AG10803 (cell line): ENCODE data around the gene PITPNC1.
A peak's percentile ranks its signal among the peaks of the same experiment; 100 is the strongest.
"Not testable (repeated sequence)": the region's sequence is repeated elsewhere in the genome, so short reads cannot be mapped to it uniquely, and the experiment has no call there.

Experiments used
- DNase-seq: peaks from one replicate; pipeline ENCODE4 v3.0.0; 2010; ENCODE audit warnings: low read depth
- H3K4me3 ChIP-seq: 2 replicates; pipeline ENCODE4 v1.5.1; 2011; ENCODE audit warnings: mild to moderate bottlenecking, low read length, control low read depth
- CTCF ChIP-seq: conservative IDR thresholded peaks from 2 replicates; pipeline ENCODE4 v1.5.1; 2011; ENCODE audit warnings: mild to moderate bottlenecking, low read length, control low read depth, inconsistent platforms

PITPNC1 gene

DNA sequence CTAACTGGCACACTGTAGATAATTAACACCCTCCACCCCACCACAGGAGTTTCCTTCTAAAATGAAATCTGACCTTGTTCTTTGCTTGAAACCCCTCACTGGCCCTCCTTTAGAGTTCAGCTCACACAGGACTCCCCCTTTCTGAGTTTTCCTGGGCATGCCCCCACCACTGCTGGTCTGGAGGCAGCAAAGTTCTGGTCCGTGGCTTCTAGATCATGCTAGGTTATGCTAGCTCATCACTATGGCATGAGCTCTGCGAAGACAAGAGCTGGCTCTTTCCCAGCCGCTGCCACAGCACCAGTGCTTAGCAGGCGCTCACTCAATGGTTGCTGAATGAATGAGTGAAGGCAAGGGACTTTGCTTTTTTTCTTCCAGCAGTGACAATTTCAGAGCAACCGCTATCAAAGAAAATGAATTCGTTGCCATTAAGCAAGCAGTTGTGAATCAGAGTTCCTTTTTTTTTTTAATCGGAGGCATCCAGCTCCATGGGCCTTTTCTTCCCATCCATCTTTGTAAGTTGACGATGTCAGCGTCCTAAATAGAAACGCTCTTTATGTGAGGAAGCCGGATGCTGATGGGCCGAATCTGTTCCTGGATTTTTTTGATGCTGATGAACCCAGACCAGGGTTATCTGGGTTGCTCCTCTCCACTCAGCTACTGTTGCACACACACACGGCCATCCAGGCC lies 259.9 kb downstream of the PITPNC1 start:
- H3K4me3 ChIP-seq, result no peak overlapping the region
- TF ChIP-seq CTCF, result no peak
- peak; percentile 29 for DNase-seq

DNA sequence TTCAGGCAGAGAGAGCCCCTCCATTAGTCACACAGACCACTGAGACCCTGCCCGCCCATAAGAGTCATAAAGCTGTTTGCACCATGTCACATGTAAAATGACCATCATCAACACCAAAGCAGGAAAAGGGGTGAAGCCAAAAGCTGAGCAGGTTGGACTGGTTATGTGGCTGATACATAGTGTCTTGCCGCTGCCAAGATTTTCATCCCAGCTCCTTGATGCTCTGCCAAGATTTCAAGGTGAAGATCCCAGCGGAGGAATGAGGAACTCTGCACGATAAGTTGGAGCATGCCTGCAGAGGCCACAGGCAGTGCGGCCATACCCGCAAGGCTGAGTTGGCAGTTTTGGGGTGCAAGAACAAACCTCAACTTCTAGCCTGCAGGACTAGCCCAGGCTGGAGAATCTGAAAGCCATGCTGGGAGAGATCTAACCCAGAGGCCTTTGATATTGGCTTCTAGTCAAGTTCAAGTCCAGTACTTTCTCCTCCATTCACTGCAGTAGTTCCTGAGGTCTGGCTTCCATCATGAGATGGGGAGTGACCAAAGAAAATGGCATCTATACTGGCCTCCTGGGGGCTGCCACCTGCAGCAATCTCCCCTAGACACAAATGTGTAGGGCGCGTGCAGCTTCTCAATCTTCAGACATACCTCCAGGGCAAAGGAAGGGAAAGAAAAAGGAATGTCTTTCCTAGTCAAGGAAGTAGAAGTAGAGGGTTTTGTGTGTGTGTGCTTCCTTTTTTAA lies 261.0 kb downstream of the PITPNC1 start:
- no peak for TF ChIP-seq CTCF
- no peak overlapping the region for H3K4me3 ChIP-seq
- no peak for DNase-seq

DNA sequence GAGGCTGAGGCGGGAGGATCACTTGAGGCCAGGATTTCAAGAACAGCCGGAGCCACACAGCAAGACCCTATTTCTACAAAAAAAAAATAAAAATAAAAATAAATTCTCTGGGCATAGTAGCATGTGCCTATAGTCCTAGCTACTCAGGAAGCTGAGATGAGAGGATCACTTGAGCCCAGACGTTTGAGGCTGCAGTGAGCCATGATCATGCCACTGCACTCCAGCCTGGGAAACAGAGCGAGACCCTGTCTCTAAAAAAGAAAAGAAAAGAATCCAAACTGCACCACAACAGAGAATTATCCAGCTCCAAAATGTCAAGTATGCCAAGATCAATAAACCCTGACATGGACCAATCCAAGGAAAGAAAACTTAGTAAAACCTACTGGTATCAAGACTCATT lies 261.8 kb downstream of the PITPNC1 start:
- H3K4me3 ChIP-seq, result no peak overlapping the region
- DNase-seq, result no peak
- no peak for TF ChIP-seq CTCF

- TF ChIP-seq CTCF, result no peak
- H3K4me3 ChIP-seq, result no peak overlapping the region
- no peak for DNase-seq
Measured at GRCh38 chr17:67639555-67639954, 262.5 kb downstream of the PITPNC1 start.

DNA sequence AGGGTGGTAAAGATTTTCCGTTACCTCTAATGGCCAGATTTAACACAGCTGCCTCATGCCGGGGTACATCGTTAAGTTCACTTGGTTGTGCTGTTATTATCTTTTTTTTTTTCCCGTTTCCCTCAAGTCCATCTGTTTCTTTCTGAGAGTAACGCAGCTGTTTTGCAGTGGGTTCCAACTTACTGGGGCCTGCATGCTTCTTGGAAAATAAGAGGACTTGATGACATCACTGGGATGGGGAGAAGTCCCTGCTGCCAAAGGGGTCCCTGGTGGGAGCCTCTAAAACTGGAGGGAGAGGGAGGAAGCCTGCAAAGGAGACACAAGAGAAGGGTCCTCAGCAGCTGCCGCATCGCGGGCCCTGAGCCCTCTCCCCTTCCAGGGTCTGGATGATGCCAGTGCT lies 262.9 kb downstream of the PITPNC1 start:
- TF ChIP-seq CTCF, result no peak
- no peak for DNase-seq
- no peak overlapping the region for H3K4me3 ChIP-seq

GRCh38 chr17:67642488-67642887 lies 265.4 kb downstream of the PITPNC1 start:
- no peak overlapping the region for H3K4me3 ChIP-seq
- no peak for TF ChIP-seq CTCF
- DNase-seq, result no peak

DNA sequence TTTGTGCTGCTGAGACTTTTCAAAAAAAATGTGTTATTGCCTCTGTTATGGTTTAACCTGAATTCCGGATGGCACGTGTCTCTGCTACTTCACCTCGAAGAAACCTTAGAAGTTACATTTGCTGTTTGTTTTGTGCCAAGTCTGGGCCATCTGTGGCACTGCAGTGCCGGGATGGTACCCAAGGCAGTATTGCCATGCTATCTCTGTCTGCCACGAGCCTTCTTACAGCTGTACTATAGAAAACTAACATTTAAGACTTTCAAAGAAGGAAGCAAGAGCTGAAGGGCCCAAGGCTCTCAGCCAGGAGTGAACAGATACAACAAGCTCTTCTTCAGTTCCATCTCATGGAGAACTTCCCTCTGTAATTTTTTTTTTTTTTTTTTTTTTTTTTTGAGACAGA lies 267.0 kb downstream of the PITPNC1 start:
- DNase-seq, result no peak
- no peak overlapping the region for H3K4me3 ChIP-seq
- no peak for TF ChIP-seq CTCF

DNA sequence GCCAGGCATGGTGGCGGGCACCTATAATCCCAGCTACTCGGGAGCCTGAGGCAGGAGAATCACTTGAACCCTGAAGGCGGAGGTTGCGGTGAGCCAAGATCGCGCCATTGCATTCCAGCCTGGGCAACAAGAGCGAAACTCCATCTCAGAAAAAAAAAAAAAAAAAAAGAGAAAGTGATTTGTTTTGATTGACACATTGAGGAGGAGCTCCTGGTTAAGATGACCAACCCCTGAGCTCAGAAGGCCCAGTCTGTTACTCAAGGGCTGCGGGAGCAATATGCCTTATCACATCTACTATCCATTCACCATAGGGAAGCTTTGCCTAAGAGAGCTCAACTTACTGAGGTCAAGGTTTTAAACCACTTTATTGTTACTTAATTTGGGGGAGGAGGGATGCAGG lies 268.1 kb downstream of the PITPNC1 start:
- H3K4me3 ChIP-seq, DNase-seq: not testable (repeated sequence)
